GM12873 (cell line): ENCODE data around the gene CAPN5.

Experiments
- TF ChIP-seq, protein P1 (sequence below): IDR thresholded peaks from 2 replicates; pipeline ENCODE4 v1.5.1; 2012; ENCODE audit warnings: low read depth, mild to moderate bottlenecking, moderate library complexity, low read length, control low read depth; ENCODE audit not compliant: insufficient read depth; ENCODE audit errors: missing control alignments

CAPN5 gene

DNA sequence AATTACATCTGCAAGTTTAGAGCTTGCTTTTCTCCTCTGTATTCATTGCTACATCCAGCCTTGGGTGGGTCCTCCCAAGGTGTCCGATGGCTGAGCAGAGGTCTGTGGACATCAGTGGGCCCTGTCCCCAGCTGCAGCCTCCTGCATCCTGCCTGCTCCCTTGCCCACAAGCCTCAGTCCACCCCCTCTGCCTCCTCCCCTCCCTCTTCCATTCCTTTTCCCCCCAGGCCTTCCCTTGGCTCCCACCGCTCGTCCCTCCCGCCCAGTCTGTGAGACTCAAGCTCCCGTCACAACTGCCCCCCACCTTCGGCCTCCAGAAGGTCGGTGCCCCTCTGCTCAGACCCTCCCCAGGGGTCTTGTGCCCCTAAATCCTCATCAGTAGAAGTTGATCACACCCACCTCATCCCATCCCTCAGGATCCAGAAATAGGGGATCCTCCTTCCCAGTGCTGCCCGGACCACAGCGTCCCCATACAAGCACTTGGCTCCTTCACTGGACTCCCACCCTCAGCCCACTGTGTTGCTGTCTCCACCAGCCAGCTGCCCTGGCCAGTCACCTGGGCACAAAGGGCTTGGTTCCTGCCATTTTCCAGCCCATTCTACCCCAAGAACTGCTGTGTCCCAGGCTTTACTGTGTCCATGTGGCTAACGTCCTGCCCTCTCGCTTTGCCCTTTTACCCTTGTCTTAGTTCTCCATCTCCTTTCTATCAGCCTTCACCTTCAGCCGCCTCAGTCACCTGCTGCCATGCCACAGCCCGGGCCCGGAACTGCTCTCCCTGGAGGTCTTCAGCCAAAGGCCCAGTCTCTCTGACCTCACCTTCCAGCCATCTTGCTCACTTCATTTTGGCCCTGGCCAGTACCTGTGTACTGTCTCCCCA lies 33.6 kb downstream of the CAPN5 start:
- TF ChIP-seq, protein P1, sequence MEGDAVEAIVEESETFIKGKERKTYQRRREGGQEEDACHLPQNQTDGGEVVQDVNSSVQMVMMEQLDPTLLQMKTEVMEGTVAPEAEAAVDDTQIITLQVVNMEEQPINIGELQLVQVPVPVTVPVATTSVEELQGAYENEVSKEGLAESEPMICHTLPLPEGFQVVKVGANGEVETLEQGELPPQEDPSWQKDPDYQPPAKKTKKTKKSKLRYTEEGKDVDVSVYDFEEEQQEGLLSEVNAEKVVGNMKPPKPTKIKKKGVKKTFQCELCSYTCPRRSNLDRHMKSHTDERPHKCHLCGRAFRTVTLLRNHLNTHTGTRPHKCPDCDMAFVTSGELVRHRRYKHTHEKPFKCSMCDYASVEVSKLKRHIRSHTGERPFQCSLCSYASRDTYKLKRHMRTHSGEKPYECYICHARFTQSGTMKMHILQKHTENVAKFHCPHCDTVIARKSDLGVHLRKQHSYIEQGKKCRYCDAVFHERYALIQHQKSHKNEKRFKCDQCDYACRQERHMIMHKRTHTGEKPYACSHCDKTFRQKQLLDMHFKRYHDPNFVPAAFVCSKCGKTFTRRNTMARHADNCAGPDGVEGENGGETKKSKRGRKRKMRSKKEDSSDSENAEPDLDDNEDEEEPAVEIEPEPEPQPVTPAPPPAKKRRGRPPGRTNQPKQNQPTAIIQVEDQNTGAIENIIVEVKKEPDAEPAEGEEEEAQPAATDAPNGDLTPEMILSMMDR: no peak

DNA sequence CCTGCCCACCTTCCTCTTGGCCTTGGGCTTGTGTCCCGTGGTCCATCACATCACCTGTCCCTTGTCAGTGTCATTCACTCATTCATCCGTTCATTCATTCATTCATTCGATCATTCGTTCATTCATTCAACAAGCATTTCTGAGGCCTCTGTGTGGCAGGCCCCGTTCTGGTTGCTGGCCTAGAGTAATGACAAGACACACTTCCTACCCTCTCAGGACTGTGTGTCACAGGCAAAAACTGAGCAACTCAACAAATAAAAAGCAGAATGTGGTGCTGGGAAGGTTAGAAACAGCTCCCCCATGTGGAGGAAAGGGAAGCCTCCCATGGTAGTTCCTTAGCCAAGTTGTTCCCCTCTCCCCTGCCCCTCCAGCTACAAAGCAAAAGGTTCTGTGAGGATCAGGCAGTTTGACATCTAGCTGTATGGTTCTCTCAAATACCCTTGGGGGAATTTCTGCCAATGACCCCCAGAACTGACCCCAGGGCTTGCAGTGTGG lies 34.3 kb downstream of the CAPN5 start:
- TF ChIP-seq, protein P1: peak; percentile 64

DNA sequence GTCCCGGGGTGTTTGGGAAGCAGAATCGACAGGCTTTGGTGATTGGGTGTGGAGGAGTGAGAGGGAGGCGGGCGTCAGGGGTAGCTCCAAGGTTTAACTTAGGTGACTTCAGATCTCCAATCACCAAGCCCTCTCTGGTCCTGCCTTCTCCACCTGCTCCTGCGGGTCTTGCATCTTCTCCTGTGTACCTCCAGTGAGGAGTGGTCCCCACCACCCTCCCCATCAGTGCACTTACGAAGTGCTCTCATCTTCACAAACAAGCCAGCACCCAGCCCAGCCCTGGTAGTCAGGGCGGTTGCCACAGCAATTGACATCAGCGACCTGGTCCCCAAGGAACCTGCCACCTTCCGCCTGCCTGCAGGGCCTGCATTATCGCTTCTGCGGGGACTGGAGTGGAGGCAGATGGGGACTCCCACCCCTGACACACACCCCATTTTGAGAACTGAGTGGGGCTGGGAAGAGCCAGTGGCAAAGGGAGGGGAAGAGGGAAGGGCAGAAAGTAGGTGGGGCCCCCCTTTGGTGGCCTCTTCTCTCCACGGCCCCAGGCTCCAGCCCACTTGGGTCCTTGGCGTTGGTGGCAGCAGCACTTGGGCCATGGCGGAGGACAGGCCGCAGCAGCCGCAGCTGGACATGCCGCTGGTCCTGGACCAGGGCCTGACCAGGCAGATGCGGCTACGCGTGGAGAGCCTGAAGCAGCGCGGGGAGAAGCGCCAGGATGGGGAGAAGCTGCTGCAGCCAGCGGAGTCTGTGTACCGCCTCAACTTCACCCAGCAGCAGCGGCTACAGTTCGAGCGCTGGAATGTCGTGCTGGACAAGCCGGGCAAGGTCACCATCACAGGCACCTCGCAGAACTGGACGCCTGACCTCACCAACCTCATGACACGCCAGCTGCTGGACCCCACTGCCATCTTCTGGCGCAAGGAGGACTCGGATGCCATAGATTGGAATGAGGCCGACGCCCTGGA lies 35.8 kb downstream of the CAPN5 start, which contains the start of gene OMP:
Gene OMP, plus strand, starts transcription at position 595 of the 965 bp plus-strand sequence. Its CDS starts 0 bp downstream, at position 595.
- TF ChIP-seq, protein P1: no peak

DNA sequence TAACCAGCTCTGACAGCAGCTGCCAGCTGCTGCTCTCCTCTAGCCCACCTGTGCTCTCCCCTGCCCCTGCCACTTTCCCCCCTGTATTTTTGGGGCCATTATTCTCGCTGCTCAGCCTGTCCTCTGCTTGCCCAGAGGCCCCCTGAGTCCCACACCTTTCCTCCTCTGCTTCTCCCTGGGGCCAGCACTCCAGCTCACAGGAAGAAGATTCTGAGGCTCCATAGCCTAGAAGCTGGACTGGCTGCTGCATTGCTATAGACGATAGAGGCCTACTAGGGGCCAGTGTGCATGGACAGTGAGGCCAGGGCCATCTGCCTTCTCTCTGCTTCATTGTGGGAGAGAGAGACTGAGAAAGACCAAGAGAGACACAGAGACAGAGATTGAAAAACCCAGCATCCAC lies 36.5 kb downstream of the CAPN5 start:
- TF ChIP-seq, protein P1: no peak

DNA sequence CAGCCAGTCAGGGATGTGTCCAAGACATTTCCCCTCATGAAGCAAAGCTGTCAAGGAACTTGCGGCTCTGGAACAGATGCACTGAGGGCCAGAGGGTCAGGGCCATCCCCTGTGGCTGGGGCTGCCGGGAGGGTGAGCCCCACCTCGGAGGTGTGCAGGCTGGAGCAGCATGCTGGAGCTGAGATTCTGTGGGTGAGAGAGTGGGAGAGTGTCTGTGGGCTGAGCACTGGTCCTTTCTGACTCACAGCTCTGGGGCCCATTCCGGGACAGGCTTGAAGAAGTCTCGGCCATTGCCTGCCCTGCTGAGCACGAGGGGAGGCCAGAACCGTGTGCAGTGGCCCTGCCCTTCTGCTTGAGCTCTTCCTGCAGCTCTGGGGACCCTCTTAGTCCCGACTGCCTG lies 38.0 kb downstream of the CAPN5 start:
- TF ChIP-seq, protein P1: no peak

DNA sequence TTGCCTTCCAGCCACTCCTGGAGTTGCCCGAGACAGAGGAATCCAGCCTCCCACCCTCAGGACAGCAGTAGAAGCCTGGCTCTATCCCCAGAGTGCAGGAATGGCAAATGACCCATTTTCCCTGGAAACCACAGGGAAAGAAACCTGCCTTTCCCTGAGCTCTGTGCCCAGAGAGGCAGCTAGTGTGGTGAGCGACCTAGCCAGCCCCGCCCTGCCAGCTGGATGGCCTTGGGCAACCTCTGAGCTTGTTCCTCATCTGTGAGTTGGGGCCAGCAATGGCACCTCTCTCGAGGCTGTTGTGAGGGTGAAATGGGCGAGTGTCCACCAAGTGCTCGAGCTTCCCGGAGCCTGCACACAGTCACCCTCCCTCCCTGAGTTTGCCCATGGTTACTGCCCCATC lies 39.5 kb downstream of the CAPN5 start:
- TF ChIP-seq, protein P1: no peak
